HG02852 (cell line): ENCODE data around the gene RNF212.

ENCODE experiments used
- ATAC-seq: cut with Tn5 transposase; IDR thresholded peaks from one replicate; pipeline ENCODE4 v1.9.1; 2021; ENCODE audit warnings: mild to moderate bottlenecking, moderate library complexity; ENCODE audit not compliant: unreplicated experiment

Gene RNF212

GRCh38 chr4:1116838-1117237 is 3.5 kb upstream of the RNF212 start:
- ATAC-seq = no peak

GRCh38 chr4:1115528-1116293 is 2.3 kb upstream of the RNF212 start:
- no peak for ATAC-seq

- no peak for ATAC-seq
These were observed 562 bp downstream of the RNF212 start for GRCh38 chr4:1112821-1113182.

- ATAC-seq = no peak
These were observed 1.1 kb downstream of the RNF212 start for GRCh38 chr4:1112174-1112820.

- no peak for ATAC-seq
These were observed 2.0 kb downstream of the RNF212 start for GRCh38 chr4:1111259-1111809.

- no peak for ATAC-seq
These were observed 3.4 kb downstream of the RNF212 start for GRCh38 chr4:1109898-1110506.

GRCh38 chr4:1109333-1109732 is 4.0 kb downstream of the RNF212 start:
- no peak for ATAC-seq

GRCh38 chr4:1105662-1106061 is 7.7 kb downstream of the RNF212 start:
- ATAC-seq = no peak

GRCh38 chr4:1105067-1105466 is 8.3 kb downstream of the RNF212 start:
- no peak for ATAC-seq

- no peak for ATAC-seq
These were observed 8.7 kb downstream of the RNF212 start for GRCh38 chr4:1104647-1105046.

GRCh38 chr4:1099684-1100335 is 13.6 kb downstream of the RNF212 start:
- ATAC-seq = no peak

- ATAC-seq = no peak
These were observed 14.1 kb downstream of the RNF212 start for GRCh38 chr4:1099270-1099669.

- ATAC-seq = no peak
These were observed 14.9 kb downstream of the RNF212 start for GRCh38 chr4:1098311-1098925.

GRCh38 chr4:1097553-1097952 is 15.8 kb downstream of the RNF212 start:
- ATAC-seq = no peak

- no peak for ATAC-seq
These were observed 16.5 kb downstream of the RNF212 start for GRCh38 chr4:1096841-1097240.

GRCh38 chr4:1094336-1094690 is 19.1 kb downstream of the RNF212 start:
- no peak for ATAC-seq

GRCh38 chr4:1093391-1094335 is 19.7 kb downstream of the RNF212 start:
- ATAC-seq = no peak

GRCh38 chr4:1092983-1093361 is 20.4 kb downstream of the RNF212 start:
- ATAC-seq = no peak

- ATAC-seq = no peak
These were observed 21.1 kb downstream of the RNF212 start for GRCh38 chr4:1092026-1092982.
